Effector CD8-positive, alpha-beta T cell (primary cell): ENCODE results near the gene HASPIN.

Source experiments
- DNase-seq: peaks from one replicate; lab custom pipeline; 2025; lab: John Stamatoyannopoulos, UW
- total RNA-seq, 4 experiments: gene quantifications; one replicate each; lab custom pipeline; 2026; lab: John Stamatoyannopoulos, UW

HASPIN gene
- 1.9 to 3.8 (median 3.2) reads per million in 4 experiments for total RNA-seq

GRCh38 chr17:3723556-3724377 is at the start of gene HASPIN:
Gene HASPIN (plus strand): TSS chr17:3723903. CDS start chr17:3723936, 33 bp downstream.
- DNase-seq: peak; percentile 88

DNA sequence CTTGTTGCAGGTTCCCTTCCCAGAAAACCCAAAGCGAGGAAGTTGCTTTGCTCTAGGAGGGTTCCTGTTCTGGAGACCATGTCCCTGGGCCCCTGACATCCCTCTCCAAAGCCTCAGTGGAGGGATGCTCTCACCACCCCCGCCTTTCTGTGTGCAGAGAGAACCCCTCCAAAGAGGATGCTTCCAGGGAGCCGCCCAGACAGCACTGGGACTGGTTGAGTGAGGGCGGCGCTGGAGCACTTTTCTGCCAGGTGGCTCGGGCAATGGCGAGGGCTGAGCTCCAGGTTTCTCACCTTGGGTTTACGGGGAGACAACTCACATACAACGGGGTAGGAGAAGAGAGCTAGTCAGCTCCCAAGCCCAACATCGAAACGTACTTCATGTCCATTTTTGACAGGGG is 47.8 kb upstream of the HASPIN start:
- no peak for DNase-seq

DNA sequence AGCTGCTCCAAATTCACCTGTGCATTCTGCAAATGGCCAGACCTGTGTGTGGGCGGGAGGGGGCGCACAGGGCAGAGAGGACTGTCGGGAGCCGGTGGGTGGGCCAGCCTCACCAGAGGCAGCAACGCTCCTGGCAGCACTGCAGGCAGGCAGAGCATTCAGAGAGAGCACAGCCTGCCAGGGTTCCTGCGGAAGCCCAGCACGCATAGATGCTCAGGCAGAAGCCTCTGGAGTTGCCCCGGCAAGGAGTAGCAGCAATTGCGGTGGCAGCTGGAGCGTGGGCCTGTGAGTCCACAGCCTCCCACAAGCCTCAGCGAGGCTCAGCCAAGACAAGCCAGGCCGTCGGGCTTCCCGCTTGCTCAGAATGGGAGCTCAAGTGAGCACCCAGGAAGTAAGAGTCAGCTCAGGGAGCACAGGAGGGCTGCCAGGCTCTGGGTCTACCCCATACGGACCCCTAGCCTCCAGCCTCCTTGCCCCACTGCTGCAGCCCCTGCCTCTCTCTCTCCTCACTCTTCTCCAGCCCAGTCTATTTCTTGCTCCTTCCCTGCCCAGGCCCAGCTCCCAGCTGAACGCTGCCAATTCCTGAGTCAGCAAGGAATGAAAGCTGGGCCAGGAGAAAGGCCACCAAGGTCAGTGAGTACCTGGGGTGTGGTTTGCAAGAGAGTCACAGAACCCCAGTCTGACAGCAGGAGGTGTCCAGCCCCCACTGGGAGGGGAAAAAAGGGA is 45.4 kb upstream of the HASPIN start:
- DNase-seq: no peak

DNA sequence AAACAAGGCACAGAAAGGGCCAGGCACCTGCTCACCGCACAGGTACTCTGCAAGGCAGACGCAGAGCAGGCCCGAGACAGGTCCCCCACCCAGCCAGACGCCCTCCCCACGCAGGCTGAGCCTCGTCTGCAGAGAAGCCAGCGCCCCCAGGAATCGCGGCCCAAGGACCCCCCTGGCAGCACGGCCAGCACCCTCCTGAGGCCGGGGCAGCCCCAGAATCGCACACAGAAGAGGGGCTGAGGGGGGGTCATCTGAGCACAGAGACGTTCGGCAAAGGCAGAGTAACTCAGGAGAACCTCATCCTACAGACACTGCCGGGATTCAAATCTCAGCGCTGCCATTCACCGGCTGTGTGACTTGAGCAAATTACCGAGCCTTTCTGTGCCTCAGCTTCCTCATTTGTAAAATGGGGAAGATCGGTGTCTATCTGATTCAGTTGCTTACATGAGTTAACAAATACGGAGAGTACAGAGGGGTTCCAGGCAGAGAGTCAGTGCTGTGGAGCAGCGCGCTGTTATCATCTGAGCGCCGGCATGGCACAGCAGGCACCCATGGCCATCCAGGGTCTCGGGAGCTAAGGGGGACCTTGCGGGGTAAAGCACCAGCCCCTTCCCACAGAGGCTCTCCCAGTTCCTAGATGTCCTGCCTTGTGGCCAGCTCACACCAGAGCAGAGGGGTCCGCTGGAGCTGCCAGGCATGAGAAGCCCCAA is 44.7 kb upstream of the HASPIN start:
- DNase-seq: no peak

GRCh38 chr17:3679531-3680126 is 44.1 kb upstream of the HASPIN start:
- DNase-seq: no peak

GRCh38 chr17:3681057-3681456 is 42.6 kb upstream of the HASPIN start:
- no peak for DNase-seq

DNA sequence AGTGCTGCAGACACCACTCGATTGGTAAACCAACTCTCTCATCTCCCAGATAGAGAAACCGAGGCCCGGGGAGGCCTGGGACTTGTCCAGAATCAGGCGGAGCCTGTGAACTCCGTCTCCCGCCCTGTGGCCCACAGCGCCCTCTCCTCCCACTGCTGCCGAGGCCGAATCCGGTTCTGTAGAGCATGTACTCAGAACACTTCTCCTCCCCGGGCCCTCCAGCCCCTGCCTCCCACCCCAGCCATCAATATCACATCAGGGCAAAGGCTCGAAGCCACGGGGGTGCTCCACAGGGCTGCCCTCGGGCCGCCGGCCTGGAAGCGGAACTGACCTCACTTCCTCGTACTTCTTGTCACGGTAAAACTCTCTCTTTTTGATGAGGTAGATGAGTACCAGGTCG is 42.1 kb upstream of the HASPIN start:
- DNase-seq: no peak

GRCh38 chr17:3682033-3682432 is 41.7 kb upstream of the HASPIN start:
- DNase-seq: no peak

GRCh38 chr17:3683054-3683511 is 40.6 kb upstream of the HASPIN start:
- peak; percentile 30 for DNase-seq

DNA sequence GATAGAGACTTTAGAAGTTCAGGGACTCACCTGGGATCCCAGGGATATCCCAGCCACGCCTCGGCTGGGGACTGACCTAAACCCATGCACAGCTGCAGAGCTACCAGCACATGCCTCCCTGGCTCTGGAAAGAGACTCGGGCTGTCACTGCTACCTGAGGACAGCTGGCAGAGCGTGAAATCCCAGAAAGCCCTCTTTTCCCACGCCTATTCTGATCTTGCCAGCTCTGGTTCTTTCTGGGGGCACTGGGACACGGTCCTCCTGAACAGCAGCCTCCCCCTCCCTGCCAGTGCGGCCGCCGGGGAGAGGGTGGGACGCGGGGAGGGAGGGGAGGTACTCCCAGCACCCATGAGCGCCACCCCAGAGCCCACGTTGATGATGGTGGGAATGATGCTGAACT is 38.5 kb upstream of the HASPIN start:
- DNase-seq: no peak

DNA sequence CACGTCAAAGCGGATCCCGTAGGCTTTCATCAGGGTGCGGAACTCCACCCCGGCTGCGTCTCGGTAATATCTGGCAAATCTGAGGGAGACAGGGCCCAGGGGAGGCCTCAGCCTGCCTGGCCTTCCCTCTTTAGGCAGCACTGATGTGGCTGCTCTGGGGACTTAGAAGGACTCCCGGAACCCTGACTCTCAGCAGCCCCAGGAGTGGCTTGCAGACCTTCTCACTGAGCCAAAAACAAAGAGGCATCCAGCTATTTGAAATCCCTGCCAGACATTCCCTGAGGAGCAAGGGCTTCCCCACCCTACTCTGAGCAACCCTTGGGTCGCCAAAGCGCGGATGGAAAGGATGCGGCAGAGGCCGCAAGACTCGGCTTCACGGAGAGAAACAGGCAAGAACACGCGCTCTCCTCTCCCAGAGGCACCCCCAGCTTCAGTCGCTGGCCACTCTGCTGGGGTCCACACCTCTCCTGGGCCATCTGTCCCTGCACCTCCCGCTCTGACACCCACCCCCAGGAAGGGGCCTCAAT is 35.6 kb upstream of the HASPIN start:
- DNase-seq: no peak

GRCh38 chr17:3688852-3689261 is 34.8 kb upstream of the HASPIN start:
- DNase-seq: no peak

DNA sequence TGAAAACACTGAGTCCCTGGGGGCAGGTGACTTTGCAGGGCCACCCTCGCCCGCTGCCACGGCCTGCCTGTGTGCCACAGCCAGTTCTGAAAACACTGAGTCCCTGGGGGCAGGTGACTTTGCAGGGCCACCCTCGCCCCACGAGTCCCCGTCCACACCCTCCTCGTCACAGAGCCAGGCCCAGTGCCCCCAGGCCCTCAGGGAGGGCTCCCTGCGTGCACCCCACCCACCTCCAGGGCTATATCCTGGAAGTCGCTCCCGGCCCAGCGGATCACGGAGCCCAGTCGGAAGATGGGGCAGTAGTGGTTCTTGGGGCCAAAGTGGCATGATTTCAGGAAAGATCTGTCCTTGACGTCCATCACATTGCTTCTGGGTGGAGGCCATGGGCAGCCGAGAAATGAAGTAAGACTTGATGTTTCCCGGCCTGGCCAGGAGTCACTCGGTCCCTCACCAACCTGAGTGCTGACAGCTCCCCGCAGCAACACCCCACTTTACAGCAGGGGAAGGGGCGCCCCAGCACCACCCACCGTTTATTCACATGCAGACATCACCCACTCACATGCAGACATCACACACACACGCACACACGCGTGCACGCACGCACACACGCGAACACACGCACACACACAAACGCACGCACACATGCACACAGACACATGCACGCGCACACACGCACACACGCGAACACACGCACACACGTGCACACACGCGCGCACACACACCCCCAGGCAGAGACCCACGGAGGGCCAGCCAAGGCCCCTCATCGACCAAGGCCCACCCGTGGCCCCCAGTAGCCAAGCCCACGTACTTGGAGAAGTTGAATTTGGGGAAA is 34.2 kb upstream of the HASPIN start:
- DNase-seq: no peak

- DNase-seq: no peak
Measured at GRCh38 chr17:3690094-3690715, 33.5 kb upstream of the HASPIN start.

DNA sequence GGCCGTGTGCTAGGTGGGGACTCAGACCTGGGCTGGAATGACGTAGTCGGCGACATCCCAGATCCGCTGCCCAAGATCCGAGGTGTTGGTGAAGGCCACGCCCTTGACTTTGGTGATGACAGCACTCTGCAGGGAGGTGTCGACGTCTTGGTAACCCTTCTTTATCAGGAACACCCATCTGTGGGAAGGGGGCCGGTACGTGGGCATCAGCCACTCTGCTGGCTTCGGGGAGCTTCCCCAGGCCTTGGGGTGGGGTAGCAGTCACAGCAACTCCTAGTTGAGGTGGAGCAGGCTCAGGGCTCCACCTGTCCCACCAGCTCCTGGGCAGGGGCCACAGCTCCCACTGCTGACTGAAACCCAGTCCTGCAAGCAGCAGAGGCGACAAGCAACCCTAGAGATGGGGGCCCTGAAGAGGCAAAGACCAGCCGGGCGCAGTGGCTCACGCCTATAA is 32.1 kb upstream of the HASPIN start:
- no peak for DNase-seq

DNA sequence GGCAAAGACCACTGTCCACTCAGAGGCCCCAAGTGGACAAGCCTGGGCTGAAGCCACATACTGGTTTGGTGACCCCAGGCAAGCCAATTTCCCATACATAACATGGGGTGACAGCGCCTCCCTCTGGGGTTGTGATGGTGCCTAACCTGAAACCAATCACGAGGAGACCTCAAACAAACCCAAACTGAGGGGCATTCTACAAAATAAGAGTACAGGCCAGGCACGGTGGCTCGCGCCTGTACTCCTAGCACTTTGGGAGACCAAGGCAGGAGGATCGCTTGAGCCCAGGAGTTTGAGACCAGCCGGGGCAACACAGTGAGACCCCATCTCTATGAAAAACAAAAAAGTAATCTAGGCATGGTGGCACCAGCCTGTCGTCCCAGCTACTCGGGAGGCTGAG is 31.4 kb upstream of the HASPIN start:
- no peak for DNase-seq

GRCh38 chr17:3693141-3693540 is 30.6 kb upstream of the HASPIN start:
- no peak for DNase-seq

DNA sequence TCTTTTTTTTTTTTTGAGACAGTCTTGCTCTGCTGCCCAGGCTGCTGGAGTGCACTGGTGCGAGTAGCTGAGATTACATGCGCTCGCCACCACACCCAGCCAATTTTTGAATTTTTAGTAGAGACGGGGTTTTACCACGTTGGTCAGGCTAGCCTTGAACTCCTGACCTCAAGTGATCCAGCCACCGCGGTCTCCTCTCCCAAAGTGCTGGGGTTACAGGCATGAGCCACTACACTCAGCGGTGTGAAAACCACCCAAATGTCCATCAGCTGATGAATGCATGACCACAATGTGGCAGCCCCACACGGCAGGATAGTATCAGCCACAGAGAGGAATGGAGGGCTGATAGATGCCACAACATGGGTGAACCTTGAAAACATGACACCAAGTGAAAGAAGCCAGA is 29.9 kb upstream of the HASPIN start:
- no peak for DNase-seq

DNA sequence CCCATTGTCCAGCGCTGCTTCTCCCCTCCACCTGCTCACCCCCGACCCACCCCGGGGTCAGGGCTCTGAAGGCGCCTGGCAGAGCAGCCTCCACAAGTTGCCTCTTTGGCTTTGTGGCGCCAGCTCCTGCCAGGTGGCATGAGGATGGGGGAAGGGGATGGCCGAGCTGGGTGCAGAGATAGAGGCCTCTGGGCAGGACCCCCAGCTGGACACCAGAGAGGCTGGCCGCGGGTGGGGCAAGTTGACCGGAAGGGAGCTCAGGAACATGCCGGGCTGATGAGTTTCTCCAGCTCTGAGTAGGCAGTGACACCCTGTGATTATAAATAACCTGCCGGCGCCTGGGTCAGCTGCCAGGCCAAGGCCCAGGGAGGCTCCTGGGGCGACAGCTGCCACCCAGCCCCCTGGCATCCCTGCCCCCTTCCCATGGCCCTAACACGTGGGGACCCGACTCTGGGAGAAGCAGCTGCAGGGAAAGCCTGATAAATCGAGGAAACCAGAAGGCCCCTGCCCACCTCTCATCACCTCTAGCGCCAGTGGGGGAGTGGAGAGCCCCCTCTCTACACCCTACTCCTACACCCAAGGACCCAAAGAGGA is 28.5 kb upstream of the HASPIN start:
- DNase-seq: no peak
